Activated CD8-positive, alpha-beta T cell treated with anti-CD3 and anti-CD28 coated beads for 36 hours (primary cell): ENCODE data around the gene COL6A1. TPM values are rescaled to one million over a fixed set of nuclear protein-coding genes. Genes with fewer than 3 reads are reported as not detected.

Source experiments
- ATAC-seq: fragments of 200-7000 bp; cut with Tn5 transposase; one replicate; pipeline ENCODE4 v1.10.0; 2021; ENCODE audit warnings: mild to moderate bottlenecking, moderate library complexity
- CTCF ChIA-PET: fragments of 350-600 bp; sonication (Branson Sonifier 250); formaldehyde crosslinking; loops from one replicate; lab custom pipeline; 2021; ENCODE audit warnings: antibody characterized with exemption; lab: Charles Lee
- POLR2A ChIA-PET: fragments of 350-600 bp; sonication (Branson Sonifier 250); formaldehyde crosslinking; loops from one replicate; lab custom pipeline; 2021; ENCODE audit warnings: antibody characterized with exemption; lab: Charles Lee
- DNase-seq: peaks from one replicate; pipeline ENCODE4 v3.0.0-alpha.2; 2020
- H3K27ac Mint-ChIP-seq: one replicate; pipeline ENCODE4 v1.8.0; 2021; ENCODE audit warnings: mild to moderate bottlenecking, mixed read lengths
- H3K27me3 Mint-ChIP-seq: one replicate; pipeline ENCODE4 v1.8.0; 2021; ENCODE audit warnings: mixed read lengths
- H3K36me3 Mint-ChIP-seq: one replicate; pipeline ENCODE4 v1.8.0; 2021; ENCODE audit warnings: low read depth, mixed read lengths
- H3K4me1 Mint-ChIP-seq: one replicate; pipeline ENCODE4 v1.8.0; 2021; ENCODE audit warnings: low read depth, mixed read lengths
- H3K4me3 Mint-ChIP-seq: one replicate; pipeline ENCODE4 v1.8.0; 2021; ENCODE audit warnings: mild to moderate bottlenecking, moderate library complexity, mixed read lengths
- H3K9me3 Mint-ChIP-seq: one replicate; pipeline ENCODE4 v1.8.0; 2021; ENCODE audit warnings: mixed read lengths
- CTCF ChIP-seq: fragments of 200-600 bp; IDR thresholded peaks from one replicate; pipeline ENCODE4 v1.8.0; 2022; ENCODE audit warnings: antibody characterized with exemption, mild to moderate bottlenecking
- intact Hi-C: fragments of 100-400 bp; cut with micrococcal nuclease; formaldehyde crosslinking; loops from one replicate; pipeline ENCODE4 v1.10.0; 2022
- total RNA-seq, 2 experiments: library from RNA; stranded (reverse); gene quantifications; one replicate each; pipeline ENCODE4 v1.2.3, GENCODE V29; 2021

The COL6A1 gene
- total RNA-seq, 2 experiments from 2014 or later, result 4.1 to 5.2 TPM

GRCh38 chr21:45942755-45943629 lies 38.6 kb upstream of the COL6A1 start:
- CTCF ChIA-PET, result no interaction called here
- H3K27ac Mint-ChIP-seq, result no peak overlapping the region
- ATAC-seq, result no peak
- H3K36me3 Mint-ChIP-seq, result no peaks in the 10 kb centered on the region
- no peaks in the 10 kb centered on the region for H3K9me3 Mint-ChIP-seq
- POLR2A ChIA-PET, result no interaction called here
- no peak for TF ChIP-seq CTCF
- H3K4me3 Mint-ChIP-seq, result no peak overlapping the region
- intact Hi-C loops, result no loop called here
- H3K4me1 Mint-ChIP-seq, result no peaks in the 10 kb centered on the region
- no peak for DNase-seq
- H3K27me3 Mint-ChIP-seq, result no peaks in the 10 kb centered on the region

DNA sequence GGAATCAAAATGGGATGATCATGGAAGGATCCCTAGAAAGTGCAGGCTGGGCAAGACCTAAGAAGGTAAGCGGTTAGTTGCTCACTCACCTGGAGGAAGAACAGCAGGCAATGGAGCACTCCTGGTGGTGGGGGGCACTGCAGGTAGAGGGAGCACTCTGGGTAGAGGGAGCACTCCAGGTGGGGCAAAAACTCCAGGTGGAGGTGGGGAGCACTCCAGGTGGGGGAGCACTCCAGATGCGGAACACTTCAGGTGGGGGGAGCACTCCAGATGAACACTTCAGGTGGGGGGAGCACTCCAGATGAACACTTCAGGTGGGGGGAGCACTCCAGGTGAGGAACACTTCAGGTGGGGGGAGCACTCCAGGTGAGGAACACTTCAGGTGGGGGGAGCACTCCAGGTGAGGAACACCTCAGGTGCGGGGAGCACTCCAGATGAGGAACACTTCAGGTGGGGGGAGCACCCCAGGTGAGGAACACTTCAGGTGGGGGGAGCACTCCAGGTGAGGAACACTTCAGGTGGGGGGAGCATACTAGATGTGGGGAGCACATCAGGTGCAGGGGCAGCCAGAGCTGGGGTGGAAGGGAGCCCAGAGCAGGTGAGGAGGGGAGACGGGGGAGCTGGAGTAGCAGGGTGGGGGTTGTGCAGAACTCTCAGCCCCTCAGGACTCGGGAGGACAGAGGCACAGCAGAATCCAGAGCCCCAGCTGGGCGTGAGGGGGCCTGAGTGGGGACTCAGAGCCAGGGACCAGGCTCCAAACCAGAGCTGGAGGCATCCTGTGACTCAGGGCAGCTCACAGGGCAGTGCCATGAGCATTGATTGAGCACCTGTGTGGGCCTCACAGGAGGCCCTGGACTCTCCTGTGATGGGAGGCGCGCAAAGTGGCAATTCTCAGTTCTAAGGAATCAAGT lies 37.7 kb upstream of the COL6A1 start:
- Mint-ChIP-seq H3K4me3 (no peak overlapping the region), H3K36me3 (no peaks in the 10 kb centered on the region), H3K4me1 (no peaks in the 10 kb centered on the region), H3K9me3 (no peaks in the 10 kb centered on the region), H3K27me3 (no peaks in the 10 kb centered on the region), H3K27ac (no peak overlapping the region)
- TF ChIP-seq CTCF, result no peak
- ChIA-PET POLR2A (no interaction called here), CTCF (no interaction called here)
- ATAC-seq (peak; percentile 51), DNase-seq (no peak)
- intact Hi-C loops, result no loop called here

DNA sequence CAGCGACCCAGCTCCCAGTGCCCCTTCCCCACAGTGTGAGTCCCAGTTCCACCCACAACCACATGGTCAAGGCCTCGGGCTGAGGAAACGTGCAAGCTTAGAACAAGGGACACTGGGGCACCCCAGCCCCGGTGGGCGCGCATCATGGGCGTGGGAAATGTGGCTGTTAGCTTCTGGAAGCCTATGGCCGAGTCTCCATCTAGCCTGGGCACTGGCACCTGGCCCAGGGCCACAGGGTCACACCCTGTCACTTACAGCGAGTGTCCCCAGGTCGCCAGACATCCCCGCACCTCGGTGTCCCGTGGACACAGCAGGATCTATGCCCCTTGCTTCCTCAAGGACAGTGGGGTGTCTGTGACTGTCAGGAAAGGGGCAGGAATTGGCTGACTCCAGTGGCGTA lies 37.0 kb upstream of the COL6A1 start:
- H3K4me3 Mint-ChIP-seq, result no peak overlapping the region
- ChIA-PET POLR2A (no interaction called here), CTCF (no interaction called here)
- no peaks in the 10 kb centered on the region for H3K9me3 Mint-ChIP-seq
- TF ChIP-seq CTCF, result no peak
- no peaks in the 10 kb centered on the region for H3K4me1 Mint-ChIP-seq
- no peak overlapping the region for H3K27ac Mint-ChIP-seq
- DNase-seq (no peak), ATAC-seq (no peak)
- no peaks in the 10 kb centered on the region for H3K36me3 Mint-ChIP-seq
- intact Hi-C loops, result no loop called here
- no peaks in the 10 kb centered on the region for H3K27me3 Mint-ChIP-seq

DNA sequence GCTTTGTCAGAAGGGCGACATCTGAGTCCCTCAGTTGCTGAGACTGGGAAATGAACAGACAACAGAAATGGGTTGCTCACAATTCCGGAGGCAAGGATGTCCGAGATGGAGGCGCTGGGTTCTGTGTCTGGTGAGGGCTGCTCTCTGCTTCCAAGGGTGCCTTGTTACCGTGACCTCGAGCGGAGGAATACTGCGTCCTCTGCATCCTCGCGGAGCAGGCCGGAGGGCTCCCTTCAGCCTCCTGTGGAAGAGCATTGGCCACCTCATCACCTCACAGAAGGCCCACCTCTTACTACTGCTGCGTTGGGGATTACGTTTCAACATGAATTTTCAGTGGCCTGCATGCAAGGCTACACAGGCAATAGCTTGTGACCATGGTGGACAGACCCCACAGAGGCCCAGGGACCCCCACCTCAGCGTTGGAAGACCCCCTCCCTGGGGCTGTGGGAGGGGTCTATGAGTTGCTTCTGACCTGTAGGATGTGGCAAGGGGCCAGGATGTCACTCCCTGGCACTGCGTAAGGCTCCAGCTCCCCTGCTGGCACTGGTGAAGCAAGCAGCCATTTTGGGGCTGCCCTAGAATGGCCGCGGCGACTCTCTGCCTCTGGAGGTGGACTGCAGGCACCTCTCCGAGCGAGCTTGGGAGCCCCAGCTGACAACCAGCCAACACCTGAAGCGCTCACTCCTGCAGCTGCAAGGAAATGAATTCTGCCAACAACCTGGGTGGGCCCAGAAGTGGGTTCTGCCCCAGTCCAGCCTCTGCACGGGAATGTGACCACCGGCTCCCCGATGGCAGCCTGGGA lies 36.3 kb upstream of the COL6A1 start:
- POLR2A ChIA-PET, result no interaction called here
- CTCF ChIA-PET, result interaction anchor here (1.2 kb wide), 1 partner anchor 25 kb away, joined by 3 read pairs; no protein-coding TSS in a partner anchor
- Mint-ChIP-seq H3K27ac (no peak overlapping the region), H3K4me3 (no peak overlapping the region), H3K27me3 (no peaks in the 10 kb centered on the region), H3K9me3 (no peaks in the 10 kb centered on the region), H3K4me1 (no peaks in the 10 kb centered on the region), H3K36me3 (no peaks in the 10 kb centered on the region)
- no peak for TF ChIP-seq CTCF
- intact Hi-C loops, result no loop called here
- no peak for DNase-seq
- no peak for ATAC-seq
